ENCODE data around the gene CTTNBP2.

DNA sequence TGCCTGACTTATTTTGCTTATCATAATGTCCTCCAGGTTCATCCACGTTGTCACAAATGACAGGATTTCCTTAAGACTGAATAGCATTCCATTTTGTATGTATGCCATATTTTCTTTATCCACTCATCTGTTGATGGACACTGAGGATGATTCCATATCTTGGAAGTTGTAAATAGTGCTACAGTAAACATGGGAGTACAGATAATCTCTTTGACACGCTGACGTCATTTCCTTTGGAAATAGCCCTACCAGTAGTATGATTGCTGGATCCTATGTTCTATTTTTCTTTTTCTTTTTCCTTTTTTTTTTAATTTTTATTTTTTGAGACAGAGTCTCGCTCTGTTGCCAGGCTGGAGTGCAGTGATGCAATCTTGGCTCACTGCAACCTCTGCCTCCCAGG, 167.6 kb downstream of the CTTNBP2 start:
- TF ChIP-seq ZNF211 (tag by site-specific recombination; IDR thresholded peaks at IDR 0.05; ENCODE audit: low read depth) (no peak), ZNF654 (tag by site-specific recombination; IDR thresholded peaks at IDR 0.05; ENCODE audit: low read depth) (no peak), YY1 (tag by site-specific recombination; IDR thresholded peaks at IDR 0.05) (no peak), ZXDB (tag by site-specific recombination; IDR thresholded peaks at IDR 0.05) (no peak), ZNF184 (tag by site-specific recombination; IDR thresholded peaks at IDR 0.05) (no peak), ZBTB20 (tag by site-specific recombination; IDR thresholded peaks at IDR 0.05) (no peak)
- TF ChIP-seq, protein P1, sequence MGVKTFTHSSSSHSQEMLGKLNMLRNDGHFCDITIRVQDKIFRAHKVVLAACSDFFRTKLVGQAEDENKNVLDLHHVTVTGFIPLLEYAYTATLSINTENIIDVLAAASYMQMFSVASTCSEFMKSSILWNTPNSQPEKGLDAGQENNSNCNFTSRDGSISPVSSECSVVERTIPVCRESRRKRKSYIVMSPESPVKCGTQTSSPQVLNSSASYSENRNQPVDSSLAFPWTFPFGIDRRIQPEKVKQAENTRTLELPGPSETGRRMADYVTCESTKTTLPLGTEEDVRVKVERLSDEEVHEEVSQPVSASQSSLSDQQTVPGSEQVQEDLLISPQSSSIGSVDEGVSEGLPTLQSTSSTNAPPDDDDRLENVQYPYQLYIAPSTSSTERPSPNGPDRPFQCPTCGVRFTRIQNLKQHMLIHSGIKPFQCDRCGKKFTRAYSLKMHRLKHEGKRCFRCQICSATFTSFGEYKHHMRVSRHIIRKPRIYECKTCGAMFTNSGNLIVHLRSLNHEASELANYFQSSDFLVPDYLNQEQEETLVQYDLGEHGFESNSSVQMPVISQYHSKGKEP (tag by site-specific recombination; IDR thresholded peaks at IDR 0.05), result no peak
- TF ChIP-seq, protein P2, sequence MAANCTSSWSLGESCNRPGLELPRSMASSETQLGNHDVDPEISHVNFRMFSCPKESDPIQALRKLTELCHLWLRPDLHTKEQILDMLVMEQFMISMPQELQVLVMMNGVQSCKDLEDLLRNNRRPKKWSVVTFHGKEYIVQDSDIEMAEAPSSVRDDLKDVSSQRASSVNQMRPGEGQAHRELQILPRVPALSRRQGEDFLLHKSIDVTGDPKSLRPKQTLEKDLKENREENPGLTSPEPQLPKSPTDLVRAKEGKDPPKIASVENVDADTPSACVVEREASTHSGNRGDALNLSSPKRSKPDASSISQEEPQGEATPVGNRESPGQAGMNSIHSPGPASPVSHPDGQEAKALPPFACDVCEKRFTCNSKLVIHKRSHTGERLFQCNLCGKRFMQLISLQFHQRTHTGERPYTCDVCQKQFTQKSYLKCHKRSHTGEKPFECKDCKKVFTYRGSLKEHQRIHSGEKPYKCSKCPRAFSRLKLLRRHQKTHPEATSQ (tag by site-specific recombination; IDR thresholded peaks at IDR 0.05), result no peak
- TF ChIP-seq, protein P3, sequence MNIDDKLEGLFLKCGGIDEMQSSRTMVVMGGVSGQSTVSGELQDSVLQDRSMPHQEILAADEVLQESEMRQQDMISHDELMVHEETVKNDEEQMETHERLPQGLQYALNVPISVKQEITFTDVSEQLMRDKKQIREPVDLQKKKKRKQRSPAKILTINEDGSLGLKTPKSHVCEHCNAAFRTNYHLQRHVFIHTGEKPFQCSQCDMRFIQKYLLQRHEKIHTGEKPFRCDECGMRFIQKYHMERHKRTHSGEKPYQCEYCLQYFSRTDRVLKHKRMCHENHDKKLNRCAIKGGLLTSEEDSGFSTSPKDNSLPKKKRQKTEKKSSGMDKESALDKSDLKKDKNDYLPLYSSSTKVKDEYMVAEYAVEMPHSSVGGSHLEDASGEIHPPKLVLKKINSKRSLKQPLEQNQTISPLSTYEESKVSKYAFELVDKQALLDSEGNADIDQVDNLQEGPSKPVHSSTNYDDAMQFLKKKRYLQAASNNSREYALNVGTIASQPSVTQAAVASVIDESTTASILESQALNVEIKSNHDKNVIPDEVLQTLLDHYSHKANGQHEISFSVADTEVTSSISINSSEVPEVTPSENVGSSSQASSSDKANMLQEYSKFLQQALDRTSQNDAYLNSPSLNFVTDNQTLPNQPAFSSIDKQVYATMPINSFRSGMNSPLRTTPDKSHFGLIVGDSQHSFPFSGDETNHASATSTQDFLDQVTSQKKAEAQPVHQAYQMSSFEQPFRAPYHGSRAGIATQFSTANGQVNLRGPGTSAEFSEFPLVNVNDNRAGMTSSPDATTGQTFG (tag by site-specific recombination; IDR thresholded peaks at IDR 0.05; ENCODE audit: borderline replicate concordance), result no peak
